C4-2B (cell line): Measurements from ENCODE around the gene TRANK1.
"Not testable (repeated sequence)": the region's sequence is repeated elsewhere in the genome, so short reads cannot be mapped to it uniquely, and the experiment has no call there.

ENCODE experiments used
- H3K27ac ChIP-seq: fragments of 450-650 bp; 2 replicates; pipeline ENCODE4 v1.5.1; 2017
- CTCF ChIP-seq: fragments of 450-650 bp; conservative IDR thresholded peaks from 2 replicates; pipeline ENCODE4 v1.5.1; 2017; ENCODE audit warnings: mild to moderate bottlenecking
- ZFX ChIP-seq: fragments of 450-650 bp; IDR thresholded peaks from 2 replicates; pipeline ENCODE4 v1.6.1; 2017

Gene TRANK1

DNA sequence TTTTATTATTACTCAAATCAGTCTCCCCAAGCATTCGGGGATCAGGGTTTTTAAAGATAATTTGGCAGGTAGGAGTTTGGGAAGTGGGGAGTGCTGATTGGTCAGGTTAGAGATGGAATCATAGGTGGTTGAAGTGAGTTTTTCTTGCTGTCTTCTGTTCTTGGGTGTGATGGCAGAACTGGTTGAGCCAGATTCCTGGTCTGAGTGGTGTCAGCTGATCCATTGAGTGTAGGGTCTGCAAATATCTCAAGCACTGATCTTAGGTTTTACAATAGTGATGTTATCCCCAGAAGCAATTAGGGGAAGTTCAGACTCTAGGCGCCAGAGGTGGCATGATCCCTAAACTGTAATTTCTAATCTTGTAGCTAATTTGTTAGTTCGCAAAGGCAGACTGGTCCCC lies 20.6 kb upstream of the TRANK1 start:
- no peak for TF ChIP-seq ZFX
- no peak for TF ChIP-seq CTCF
- no peak overlapping the region for H3K27ac ChIP-seq

- H3K27ac ChIP-seq, result no peak overlapping the region
- TF ChIP-seq ZFX (no peak), CTCF (no peak)
These were observed 20.0 kb upstream of the TRANK1 start for GRCh38 chr3:36964817-36965216.

DNA sequence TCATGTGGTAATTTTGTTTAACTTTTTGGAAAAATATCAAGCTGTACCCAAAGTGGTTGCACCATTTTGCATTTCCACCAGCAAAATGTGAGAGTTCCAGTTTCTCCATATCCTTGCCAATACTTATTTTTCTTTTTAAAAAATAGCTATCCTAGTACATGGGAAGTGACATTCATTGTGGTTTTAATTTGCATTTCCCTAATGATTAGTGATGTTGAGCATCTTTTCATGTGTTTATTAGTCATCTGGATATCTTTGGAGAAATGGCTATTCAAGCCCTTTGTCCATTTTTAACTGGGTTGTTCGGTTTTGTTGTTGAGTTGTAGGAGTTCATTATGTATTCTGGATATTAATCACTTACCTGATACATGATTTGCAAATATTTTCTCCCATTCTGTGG lies 19.5 kb upstream of the TRANK1 start:
- TF ChIP-seq ZFX (no peak), CTCF (no peak)
- H3K27ac ChIP-seq, result no peak overlapping the region

DNA sequence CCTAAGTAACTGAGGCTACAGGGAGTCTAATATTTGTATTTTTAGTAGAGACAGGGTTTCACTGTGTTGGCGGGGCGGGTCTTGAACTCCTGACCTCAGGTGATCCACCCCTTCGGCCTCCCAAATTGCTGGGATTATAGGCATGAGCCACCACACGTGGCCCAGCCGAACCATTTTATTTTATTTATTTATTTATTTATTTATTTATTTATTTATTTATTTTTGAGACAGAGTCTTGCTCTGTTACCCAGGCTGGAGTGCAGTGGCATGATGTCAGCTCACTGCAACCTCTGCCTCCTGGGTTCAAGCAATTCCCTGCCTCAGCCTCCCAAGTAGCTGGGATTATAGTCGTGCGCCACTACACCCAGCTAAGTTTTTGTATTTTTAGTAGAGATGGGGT lies 18.2 kb upstream of the TRANK1 start:
- H3K27ac ChIP-seq, result not testable (repeated sequence)

DNA sequence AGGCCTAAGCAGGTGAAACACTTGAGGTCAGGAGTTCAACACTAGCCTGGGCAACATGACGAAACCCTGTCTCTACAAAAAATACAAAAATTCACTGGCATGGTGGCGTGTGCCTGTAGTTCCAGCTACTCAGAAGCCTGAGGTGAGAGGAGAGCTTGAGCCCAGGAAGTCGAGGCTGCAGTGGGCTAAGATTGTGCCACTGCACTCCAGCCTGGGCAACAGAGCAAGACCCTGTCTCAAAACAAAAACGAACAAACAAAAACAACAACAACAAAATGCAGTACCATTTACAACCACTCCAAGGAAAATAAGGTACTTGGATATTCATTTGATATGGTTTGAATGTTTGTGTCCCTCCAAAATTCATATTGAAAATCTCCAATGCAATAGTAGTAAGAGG lies 15.6 kb upstream of the TRANK1 start:
- H3K27ac ChIP-seq, result no peak overlapping the region
- TF ChIP-seq ZFX, result no peak
- no peak for TF ChIP-seq CTCF

DNA sequence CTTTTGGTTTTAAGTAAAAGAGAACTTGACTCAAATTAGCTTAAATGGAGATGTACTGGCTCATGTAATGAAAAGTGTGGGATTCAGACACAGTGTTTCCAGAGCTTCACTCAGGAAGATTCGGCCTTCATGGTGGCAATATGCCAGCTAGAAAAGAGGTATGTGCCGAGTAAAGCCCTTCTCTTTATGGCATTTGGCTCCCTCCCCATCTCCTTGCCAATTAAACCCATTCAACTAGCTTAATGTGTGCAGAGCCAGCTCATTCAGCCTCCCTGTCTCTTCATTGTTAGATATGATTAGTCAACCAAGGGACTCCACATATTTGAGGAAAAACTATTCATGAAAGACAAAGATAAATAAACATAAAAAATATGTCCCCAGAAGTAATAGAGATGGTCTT lies 15.0 kb upstream of the TRANK1 start:
- TF ChIP-seq ZFX, result no peak
- TF ChIP-seq CTCF, result no peak
- H3K27ac ChIP-seq, result no peak overlapping the region

DNA sequence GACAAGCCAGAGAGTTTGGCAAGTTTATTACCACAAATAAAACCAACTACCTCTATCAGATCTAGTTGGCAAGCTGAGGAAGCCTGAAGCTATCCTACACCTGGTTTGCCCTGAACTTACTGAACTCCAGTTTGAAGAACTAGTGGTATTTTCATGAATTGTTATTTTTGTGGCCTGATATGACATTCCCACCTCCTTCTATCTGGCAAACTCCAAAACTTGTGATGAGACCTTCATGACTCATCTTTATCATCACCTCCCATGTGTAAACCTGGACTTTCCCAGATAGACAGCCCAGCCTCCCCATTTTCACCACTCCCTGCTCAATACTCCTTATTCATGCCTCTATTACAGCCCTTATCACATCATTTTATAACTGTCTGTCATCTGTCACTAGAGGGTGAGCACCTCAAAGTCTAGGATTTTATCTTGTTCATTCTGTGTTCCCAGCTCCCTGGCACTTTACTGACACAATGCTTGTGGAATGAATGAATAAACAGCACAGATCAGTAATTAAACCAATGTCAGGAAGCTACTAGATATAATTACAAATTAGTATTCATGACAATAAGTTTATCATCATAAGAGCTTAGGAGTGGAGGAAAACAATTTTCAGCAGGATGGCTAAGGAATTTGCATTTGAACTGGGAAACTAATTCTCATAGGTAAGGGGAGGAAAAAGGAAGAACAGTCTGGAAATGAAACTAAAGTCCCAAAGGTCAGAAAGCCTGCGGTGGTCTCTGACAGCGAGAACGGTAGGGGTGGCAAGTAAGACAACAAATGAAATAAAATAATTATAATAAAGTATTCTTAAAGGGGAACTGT lies 13.2 kb upstream of the TRANK1 start:
- TF ChIP-seq ZFX (no peak), CTCF (no peak)

GRCh38 chr3:36957063-36957462 lies 12.2 kb upstream of the TRANK1 start:
- peak; percentile 18 for TF ChIP-seq CTCF
- no peak for TF ChIP-seq ZFX
- no peak overlapping the region for H3K27ac ChIP-seq

More for the DNA sequence above, 13.2 kb upstream of the TRANK1 start:
- H3K27ac ChIP-seq, result no peak overlapping the region
